ENCODE measurements around the gene HAO1. TPM values are rescaled to one million over a fixed set of nuclear protein-coding genes. Genes with fewer than 3 reads are reported as not detected.
"Not testable (repeated sequence)": the region's sequence is repeated elsewhere in the genome, so short reads cannot be mapped to it uniquely, and the experiment has no call there.

The HAO1 gene
- not detected for total RNA-seq
- long read RNA-seq, result 0 reads

DNA sequence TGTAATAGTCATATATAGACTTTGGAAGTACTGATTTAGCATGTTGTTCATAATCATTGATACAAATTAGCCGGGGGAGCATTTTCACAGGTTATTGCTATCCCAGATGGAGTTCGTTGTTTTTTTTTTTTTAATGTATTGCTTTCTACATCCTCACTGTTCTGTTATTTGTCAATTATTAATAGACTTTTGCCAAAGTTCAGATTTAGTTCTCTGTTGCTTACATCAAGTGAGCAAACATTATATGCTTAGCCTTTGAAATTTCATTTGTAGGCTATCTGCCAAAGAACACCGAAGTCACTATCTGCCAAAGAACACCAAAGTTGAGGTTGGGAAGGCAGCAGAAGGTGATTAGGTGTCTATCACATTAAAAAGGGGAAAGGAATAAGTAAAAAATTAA lies at the start of gene HAO1:
HAO1 (minus strand) TSS at position 118 of the 400 bp plus-strand sequence; CDS start at position 82, 36 bp downstream.
- DNase-seq, result no peak
- intact Hi-C loops (cut with micrococcal nuclease), result no loop called here
- ATAC-seq, result no peak

DNA sequence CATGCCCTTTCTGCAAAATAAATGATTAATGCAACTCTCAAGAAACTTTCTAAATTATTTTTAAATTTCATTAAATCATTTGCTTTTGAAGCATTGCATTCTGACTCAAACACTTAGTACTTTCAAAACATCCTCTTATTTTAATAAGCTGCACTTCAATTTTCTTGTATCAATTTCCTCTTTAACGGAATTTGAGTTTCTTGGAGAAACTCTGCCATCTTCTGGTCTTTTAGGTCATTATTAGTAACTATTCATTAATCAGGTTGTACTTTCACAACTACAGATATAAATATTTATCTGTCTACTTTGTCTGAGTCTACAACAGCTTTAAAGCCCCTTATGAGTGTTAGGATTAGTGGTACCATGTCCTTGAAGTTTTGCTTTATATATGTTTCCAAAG lies 49.1 kb upstream of the HAO1 start:
- DNase-seq, result no peak
- intact Hi-C loops (cut with micrococcal nuclease), result no loop called here

GRCh38 chr20:7985916-7986315 lies 45.7 kb upstream of the HAO1 start:
- intact Hi-C loops (cut with micrococcal nuclease), result no loop called here
- ATAC-seq (peak; percentile 59), DNase-seq (no peak)

More for the DNA sequence above, 49.1 kb upstream of the HAO1 start:
- ATAC-seq, result no peak

GRCh38 chr20:7984192-7984591 lies 43.9 kb upstream of the HAO1 start:
- intact Hi-C loops (cut with micrococcal nuclease), result no loop called here
- no peak for DNase-seq
- ATAC-seq, result no peak

- no peak for ATAC-seq
- intact Hi-C loops (cut with micrococcal nuclease), result no loop called here
- no peak for DNase-seq
Observed at GRCh38 chr20:7981374-7981773, 41.1 kb upstream of the HAO1 start.

GRCh38 chr20:7980332-7981046 lies 40.2 kb upstream of the HAO1 start:
- intact Hi-C loops (cut with micrococcal nuclease), result no loop called here
- DNase-seq (no peak), ATAC-seq (peak; percentile 48)

- intact Hi-C loops (cut with micrococcal nuclease), result no loop called here
- ATAC-seq, result no peak
- DNase-seq, result no peak
Observed at GRCh38 chr20:7977709-7978108, 37.5 kb upstream of the HAO1 start.

GRCh38 chr20:7975851-7976414 lies 35.7 kb upstream of the HAO1 start:
- intact Hi-C loops (cut with micrococcal nuclease), result no loop called here
- no peak for ATAC-seq
- no peak for DNase-seq

DNA sequence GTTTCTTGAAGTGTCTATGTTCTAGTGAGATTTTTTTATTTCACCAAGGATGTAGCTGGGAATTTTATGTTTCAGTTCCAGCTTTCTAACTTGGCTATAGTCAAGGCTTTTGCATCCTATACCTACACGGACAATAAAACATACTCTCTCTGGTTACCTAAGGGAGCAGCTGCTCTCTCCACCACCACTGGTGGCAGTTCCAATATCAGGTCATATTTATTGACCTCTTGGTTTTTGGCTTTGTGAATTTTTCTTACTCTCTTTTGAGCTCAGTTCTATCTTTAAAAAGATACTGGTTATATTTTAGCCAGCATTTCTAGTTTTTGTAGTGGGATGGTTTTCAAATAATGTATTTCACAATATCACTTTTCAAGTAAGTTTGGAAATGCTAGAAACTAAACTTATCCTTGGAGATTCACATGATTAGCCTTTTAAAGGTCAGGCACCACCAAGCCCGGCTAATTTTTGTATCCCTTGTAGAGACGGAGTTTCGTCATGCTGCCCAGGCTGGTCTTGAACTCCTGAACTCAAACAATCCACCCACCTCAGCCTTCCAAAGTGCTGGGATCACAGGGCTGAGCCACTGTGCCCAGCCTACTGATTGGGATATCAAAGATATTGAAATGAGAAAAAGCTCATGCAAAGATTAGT lies 34.7 kb upstream of the HAO1 start:
- intact Hi-C loops (cut with micrococcal nuclease), result no loop called here
- DNase-seq (no peak), ATAC-seq (no peak)

GRCh38 chr20:7971536-7972280 lies 31.4 kb upstream of the HAO1 start:
- intact Hi-C loops (cut with micrococcal nuclease), result no loop called here
- ATAC-seq, result no peak
- DNase-seq, result no peak

GRCh38 chr20:7967199-7967844 lies 27.1 kb upstream of the HAO1 start:
- no peak for DNase-seq
- ATAC-seq, result peak; percentile 65
- intact Hi-C loops (cut with micrococcal nuclease), result no loop called here

DNA sequence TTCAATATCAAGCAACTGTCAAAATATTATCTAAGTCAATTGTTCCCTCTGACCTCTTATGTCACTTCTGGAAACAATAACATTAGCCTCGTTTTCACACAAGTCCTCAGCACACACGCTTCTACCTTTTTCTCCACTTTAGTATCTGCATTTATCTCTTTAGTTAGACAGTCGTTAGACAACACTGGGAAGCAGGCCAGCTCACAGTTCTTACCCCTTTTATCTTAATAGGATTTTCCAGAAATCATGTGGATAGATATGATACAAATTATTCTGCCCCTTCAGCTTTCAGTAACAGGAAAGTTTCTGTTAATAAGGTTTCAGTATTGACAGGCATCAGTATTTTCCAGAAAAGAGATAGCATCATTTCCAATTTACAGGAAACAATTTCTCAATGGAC lies 25.9 kb upstream of the HAO1 start:
- intact Hi-C loops (cut with micrococcal nuclease), result no loop called here
- ATAC-seq (no peak), DNase-seq (no peak)

GRCh38 chr20:7959484-7959883 lies 19.2 kb upstream of the HAO1 start:
- intact Hi-C loops (cut with micrococcal nuclease), result no loop called here
- ATAC-seq (no peak), DNase-seq (no peak)

DNA sequence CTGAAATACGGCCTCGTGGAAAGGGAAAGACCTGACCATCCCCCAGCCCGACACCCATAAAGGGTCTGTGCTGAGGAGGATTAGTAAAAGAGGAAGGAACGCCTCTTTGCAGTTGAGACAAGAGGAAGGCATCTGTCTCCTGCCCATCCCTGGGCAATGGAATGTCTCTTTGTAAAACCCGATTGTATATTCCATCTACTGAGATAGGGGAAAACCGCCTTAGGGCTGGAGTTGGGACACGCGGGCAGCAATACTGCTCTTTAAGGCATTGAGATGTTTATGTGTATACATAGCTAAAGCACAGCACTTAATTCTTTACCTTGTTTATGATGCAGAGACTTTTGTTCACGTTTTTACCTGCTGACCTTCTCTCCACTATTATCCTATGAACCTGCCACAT lies 16.3 kb upstream of the HAO1 start:
- intact Hi-C loops (cut with micrococcal nuclease); ATAC-seq; DNase-seq: not testable (repeated sequence)

- DNase-seq, result no peak
- no peak for ATAC-seq
- intact Hi-C loops (cut with micrococcal nuclease), result no loop called here
Observed at GRCh38 chr20:7950387-7950786, 10.1 kb upstream of the HAO1 start.

DNA sequence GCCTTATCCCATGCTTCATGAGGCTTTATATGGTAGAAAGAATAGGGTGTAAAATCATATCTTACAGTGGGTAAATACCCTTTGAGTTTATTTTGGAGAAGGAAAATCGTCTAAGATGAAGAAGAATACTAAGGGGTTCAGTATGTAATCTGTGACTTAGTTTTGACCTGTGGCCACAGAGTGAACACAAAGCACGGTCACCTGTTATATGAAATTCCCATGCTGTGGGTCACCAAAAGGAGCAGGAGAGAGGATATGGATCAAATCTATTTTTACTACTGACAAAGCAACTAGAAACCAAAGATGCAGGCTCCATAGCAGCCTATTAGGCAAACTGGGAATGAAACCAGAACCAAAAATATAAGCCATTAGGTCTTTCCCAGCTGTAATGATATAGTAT lies 3.6 kb upstream of the HAO1 start:
- DNase-seq, result no peak
- intact Hi-C loops (cut with micrococcal nuclease), result no loop called here
- ATAC-seq, result no peak

GRCh38 chr20:7939663-7940062 lies 595 bp downstream of the HAO1 start:
- no peak for ATAC-seq
- DNase-seq, result no peak
- intact Hi-C loops (cut with micrococcal nuclease), result loop anchor here (10.0 kb wide), 1 partner anchor 785 kb away; no protein-coding TSS in a partner anchor

DNA sequence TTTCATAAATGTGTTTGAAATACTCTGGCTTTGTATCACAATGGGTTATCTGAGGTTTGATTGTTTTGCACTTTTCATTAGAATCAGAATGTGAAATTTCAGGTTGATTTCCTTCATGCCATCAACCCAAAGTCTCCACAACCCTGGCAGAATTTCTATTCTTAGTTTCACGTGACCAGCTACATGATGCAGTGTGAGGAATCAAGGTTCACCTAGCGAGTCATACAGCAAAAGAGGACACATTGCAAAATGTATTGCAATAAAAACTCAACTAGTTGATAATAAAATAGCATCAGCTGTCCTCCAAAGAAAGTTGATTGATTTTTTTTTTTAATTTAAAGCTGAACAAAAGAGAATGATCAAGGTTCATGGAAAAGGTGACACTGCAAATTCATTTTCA lies 2.2 kb downstream of the HAO1 start:
- DNase-seq, result no peak
- no peak for ATAC-seq
- intact Hi-C loops (cut with micrococcal nuclease), result loop anchor here (10.0 kb wide), 1 partner anchor 787 kb away; no protein-coding TSS in a partner anchor

GRCh38 chr20:7937328-7937727 lies 2.9 kb downstream of the HAO1 start:
- DNase-seq, result no peak
- ATAC-seq, result no peak
- intact Hi-C loops (cut with micrococcal nuclease), result loop anchor here (10.0 kb wide), 1 partner anchor 787 kb away; no protein-coding TSS in a partner anchor
